ENCODE results near the gene ARMH1.
"Not testable (repeated sequence)": the region's sequence is repeated elsewhere in the genome, so short reads cannot be mapped to it uniquely, and the experiment has no call there.

The ARMH1 gene

DNA sequence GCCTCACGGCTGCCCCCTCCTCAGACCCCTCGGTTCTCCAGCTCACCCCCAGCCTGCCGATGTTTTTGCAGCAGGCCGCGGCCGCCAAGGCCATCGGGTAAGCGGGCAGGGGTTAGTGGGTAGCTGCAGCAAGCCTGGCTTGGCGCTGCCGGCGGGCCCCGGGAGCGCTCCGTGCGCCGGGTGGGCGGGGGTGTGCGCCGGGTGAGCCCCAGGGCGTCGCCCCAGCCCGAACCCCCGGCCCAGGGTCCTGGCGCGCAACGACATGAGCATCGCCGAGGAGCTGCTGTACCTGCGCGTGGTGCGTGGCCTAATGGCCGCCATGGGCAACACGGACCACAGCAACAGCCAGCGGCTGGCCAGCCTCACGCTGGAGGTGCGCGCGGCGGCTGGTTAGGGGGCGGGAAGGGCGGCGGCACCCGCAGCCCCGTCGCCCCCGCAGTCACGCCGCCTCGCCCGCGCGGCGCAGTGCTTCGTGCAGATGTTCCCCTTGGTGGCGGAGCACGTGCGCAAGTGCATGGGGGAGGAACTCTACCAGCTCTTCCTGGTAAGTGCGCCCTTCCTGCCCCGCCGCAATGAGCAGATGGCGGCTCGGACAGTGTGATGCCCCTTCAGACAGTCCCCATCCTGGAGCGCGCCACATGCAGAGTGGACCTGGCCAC, 49.9 kb downstream of the ARMH1 start:
- DNase-seq: no peak

DNA sequence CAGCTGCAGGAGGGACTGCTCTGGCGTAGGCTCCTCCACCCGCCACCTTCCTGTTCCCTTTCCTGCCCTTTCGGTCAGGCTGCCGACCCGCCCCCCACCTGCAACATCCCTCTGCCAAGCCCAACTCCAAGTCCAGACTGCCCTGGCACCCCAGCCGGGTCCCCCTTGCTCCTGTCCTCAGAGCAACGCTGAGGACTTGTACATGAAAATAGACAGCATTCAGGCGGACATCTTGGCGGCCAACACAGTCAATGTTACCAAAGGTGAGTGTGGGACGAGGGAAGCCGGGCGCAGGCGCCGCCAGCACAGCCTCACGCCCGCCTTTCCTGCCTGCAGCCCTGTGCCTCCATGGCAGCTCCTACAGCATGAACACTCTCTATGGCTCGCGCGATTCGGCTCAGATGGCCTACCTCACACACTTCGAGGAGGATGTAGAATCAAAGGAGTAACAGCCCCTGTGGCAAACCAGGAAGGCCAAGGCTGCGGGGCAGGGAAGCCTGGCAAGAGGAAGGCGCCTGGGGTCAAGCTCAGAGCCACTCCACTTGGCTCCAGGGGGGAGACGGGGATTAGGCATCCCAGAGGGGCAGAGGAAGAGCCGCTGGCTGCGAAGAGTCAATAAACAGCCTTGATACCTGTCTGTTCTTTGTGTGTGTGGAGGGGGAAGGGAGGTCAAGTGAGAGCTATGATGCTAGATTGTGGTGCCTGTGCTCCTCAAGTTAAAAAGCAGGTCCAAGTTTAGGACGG, 50.6 kb downstream of the ARMH1 start:
- no peak for DNase-seq

DNA sequence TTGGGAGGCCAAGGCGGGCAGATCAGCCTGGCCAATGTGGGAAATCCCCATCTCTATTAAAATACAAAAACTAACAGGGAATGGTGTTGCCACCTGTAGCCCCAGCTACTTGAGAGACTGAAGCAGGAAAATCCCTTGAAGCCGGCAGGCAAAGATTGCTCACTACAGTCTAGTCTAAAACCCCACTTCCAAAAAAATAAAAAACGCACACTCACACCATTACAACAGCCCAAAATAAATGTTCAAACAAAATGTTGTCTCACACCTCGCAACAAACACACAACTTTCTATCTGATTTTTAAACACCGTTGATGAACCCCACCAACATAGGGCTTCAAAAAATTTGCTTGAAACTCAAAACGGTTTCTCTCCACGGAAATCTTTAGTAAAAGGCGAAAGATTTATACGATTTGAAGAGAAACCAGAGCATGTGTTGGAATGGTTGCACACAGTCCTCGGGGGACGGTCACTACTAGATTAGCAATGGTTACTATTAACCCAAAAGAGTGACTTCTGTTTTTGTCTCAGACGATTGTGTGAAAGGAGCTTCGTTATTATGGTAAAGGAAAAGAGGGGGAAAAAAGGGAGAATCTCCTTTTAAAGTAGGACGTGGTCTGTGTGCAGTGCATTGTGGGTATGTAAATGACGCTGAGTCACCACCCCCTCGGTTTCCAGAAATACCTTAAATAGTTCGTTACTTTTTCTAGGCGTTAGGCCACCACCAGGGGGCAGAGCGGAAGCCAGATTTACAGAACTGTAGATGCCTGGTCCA, 56.4 kb downstream of the ARMH1 start, which contains the start of gene RNU5D-1:
RNU5D-1 (minus strand) TSS at position 430 of the 772 bp plus-strand sequence.
- peak; percentile 92 for DNase-seq

DNA sequence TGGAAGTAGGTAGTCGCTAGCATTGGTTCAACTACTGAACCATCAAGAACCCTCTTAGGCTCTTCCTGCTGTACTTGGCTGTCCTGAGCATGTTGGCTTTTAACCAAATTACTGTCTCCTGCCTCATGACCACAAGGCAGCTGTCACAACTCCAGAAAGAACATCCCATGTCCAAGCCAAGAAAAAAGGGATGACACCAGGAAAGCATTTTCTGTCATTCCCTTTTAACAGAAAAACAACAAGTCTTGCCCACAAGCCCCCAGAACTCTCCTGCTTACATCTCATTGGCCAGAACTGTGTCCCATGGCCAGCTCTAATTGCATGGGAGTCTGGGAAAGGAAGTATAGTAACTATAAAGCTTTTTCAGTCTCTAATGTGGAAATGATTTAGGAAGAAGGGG, 58.9 kb downstream of the ARMH1 start:
- DNase-seq: no peak

DNA sequence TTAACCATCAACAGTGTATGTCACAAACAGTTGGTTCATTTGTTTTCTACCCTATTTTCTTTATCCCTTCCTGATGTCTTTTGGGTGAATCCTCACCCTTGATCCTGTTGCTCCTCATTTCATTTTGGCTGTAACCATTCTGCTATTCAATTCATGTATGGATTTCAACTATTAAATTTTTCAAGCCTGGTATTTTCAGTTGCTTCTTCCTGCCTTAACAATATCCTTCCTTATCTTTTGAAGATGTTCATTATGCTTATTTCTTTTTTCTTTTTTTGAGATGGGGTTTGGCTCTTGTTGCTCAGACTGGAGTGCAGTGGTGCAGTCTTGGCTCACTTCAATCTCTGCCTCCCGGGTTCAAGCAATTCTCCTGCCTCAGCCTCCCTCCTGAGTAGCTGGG, 59.3 kb downstream of the ARMH1 start:
- DNase-seq: no peak

DNA sequence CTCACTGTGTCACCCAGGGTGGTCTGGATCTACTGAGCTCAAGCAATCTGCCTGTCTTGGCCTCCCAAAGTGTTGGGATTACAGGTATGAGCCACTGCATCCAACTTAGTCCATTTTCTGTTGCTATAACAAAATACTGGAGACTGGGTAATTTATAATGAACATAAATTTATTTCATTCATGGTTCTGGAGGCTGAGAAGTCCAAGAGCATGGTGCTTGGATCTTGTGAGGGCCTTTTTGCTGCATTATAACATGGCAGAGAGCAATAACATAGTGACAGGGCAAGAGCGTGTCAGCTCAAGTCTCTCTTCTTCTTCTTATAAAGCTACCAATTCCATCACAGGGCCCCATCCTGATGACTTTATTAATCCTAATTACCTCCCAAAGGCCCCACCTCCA, 61.5 kb downstream of the ARMH1 start:
- no peak for DNase-seq

DNA sequence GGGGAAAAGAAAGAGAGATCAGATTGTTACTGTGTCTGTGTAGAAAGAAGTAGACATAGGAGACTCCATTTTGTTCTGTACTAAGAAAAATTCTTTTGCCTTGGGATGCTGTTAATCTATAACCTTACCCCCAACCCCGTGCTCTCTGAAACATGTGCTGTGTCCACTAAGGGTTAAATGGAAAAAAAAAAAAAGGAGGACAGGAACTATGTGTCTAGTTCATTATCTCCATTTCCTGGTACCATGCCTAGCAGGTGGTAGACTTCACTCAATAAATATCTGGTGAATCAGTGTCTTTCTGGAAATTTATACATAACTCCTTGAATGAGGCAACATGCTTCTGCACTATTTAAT, 64.4 kb downstream of the ARMH1 start:
- not testable (repeated sequence) for DNase-seq

DNA sequence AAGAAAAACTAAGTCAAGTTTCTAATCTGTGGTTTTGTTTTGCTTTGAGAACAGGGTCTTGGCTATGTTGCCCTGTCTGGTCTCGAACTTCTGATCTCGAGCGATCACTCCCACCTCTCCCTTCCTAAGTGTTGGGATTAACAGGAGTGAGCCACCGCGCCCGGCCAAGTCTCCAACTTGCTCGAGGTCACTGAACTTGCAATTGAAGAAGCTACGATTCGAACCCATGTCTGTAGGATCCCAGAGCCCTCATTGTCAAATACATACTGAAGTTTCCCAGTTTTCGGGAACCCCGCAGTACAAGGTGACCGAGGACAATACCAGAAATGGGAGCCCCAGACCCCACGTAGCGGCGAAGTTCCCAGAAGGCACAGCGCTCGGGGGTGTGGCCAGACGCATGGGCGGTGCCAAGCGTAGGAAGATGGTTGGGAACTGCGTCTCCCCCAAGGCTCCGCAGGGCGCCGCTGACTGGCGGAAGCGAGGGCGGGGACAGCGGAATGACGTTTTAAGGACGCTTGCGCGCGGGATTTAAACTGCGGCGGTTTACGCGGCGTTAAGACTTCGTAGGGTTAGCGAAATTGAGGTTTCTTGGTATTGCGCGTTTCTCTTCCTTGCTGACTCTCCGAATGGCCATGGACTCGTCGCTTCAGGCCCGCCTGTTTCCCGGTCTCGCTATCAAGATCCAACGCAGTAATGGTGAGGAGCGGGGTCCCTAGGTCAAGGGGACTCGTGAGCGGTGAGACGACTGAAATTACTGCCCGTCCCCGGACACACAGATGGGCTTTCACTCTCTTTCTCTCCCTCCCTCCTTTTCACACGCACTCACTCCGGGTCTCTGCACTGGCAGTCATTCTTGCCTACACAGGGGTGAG, 65.0 kb downstream of the ARMH1 start, which contains the start of gene KIF2C:
KIF2C (plus strand) TSS at position 531 of the 872 bp plus-strand sequence; CDS start at position 627, 96 bp downstream.
- peak; percentile 98 for DNase-seq

DNA sequence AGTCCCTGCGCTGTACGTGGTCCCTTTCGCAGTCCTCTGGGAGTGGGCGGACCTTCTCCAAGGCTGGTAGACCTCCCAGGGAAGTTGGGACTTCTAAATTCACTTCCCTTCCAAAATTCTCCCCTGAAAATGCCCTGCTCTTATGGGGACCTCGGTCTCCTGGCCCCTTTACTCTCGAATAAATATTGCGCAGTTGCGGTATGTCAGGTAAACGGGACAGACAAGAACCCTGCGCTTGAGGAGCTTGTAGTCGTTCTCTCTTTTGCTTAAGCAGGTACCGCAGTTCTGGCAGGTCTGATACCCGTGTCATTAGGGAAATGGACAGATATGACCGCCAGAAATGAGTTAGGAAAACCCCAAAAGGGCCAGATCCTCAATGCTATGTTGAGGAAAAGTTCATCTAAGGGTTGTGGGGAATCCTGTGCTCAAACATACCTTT, 65.7 kb downstream of the ARMH1 start:
- no peak for DNase-seq

DNA sequence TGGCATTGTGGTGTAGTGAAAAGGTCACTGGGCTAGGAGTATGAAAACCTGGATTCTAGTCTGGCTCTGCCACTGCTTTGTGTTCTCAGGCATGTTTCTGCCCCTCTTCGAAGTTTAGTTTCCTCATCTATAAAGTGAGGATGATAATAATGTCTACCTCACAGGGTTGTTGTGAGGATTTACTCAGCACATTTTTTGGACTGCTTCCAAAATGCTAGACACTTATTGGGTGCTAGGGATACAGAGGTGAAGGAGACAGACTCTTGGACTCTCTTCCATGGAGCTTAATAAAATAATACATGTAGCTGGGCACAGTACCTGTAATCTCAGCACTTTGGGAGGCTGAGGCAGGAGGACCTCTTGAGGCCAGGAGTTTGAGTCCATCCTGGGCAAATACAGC, 68.7 kb downstream of the ARMH1 start:
- DNase-seq: no peak

DNA sequence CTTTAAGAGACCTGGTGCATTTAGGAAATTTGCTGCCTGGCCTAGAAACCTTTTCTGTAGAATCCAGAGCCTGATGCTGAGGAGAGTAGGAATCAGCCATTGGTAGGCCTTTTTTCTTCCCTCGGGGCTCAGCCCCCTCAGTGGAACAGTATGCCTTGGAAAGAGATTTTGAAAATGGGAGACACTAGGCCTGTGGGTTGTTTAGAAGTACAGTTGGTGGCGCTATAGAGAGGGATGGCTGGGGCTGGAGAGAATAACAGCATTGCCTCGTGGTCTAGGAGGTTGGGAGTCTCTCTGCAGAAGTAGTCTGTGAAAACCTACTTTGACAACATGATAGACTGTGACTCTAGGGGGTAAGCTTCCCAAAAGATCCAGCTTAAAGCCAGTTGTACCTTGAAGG, 73.4 kb downstream of the ARMH1 start:
- no peak for DNase-seq

DNA sequence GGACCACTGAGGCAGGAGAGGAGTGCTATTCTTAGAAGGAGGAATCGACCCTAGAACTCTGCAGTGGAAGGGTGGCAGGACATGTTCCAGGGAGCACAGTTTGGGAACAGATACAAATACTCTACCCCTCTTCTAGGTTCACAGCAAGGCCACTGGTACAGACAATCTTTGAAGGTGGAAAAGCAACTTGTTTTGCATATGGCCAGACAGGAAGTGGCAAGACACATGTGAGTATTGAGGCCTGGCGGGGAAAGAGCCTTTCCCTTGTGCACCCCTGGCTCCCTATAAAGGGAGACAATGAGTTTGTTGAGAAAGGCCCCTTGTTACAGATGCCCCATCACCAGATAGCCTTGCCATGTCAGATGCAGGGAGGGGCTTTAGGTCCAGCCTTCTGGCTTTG, 82.9 kb downstream of the ARMH1 start:
- DNase-seq: no peak

DNA sequence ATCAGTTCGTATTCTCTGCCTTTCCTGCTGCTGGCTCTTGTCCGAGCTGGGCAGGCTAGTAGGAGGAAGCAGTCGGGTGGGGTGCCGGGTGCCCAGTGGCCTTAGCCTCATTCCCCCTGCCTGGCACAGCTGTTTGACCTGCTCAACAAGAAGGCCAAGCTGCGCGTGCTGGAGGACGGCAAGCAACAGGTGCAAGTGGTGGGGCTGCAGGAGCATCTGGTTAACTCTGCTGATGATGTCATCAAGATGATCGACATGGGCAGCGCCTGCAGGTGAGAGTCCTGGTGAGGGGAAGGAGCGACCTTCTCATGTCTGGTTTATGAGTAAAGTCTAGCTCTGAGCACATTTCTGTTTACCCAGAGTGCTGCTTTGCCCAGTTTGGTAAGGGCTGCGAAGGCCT, 84.6 kb downstream of the ARMH1 start:
- DNase-seq: no peak

DNA sequence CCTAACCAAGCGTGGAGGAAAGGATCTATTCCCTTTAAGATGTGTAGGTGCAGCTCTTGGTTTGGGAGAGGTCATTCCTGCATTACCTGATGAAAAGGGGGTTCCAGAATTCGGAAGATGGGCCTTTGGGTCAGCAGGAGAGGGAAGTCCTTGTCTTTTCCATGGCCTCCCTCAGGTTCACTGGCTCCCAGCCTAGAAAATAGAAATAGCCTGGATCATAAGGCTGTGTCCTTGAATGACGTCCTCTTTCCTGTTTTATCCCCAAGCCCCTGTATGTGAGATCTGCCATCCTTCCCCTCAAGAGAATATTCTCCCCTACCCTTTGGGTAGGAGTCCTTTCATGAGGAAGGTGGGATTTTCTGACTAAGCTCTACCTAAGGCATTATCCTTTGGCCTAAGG, 86.4 kb downstream of the ARMH1 start:
- no peak for DNase-seq

DNA sequence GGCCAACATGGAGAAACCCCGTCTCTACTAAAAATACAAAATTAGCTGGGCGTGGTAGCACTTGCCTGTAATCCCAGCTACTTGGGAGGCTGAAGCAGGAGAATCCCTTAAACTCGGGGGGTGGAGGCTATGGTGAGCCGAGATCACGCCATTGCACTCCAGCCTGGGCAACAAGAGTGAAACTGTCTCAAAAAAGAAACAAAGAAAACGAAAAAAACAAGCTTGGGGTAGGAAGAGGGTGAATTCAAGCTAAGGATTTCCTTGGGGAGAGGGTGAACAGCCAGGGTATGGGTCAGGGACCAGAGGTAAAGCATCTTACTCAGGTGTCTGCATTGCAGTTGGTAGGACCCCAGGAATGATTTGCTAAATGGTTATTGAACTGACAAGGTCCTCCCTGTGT, 91.9 kb downstream of the ARMH1 start:
- DNase-seq: not testable (repeated sequence)
